Right lung (tissue), 5 donors: ENCODE measurements around the gene TGFBR1. TPM values are rescaled to one million over a fixed set of nuclear protein-coding genes. Genes with fewer than 3 reads are reported as not detected.

Source experiments
- DNase-seq, 2 donors: peaks; one replicate each; pipeline ENCODE4 v3.0.0-alpha.2; 2013
- polyA plus RNA-seq, 5 donors: library from polyadenylated mRNA; unstranded; fragments of 120-200 nt; gene quantifications; one replicate each; pipeline versions ENCODE4 v1.2.1 to v1.2.3, GENCODE V29; 2013; ENCODE audit warnings: inconsistent platforms in 1 of 5, low replicate concordance in 1 of 5; ENCODE audit not compliant: insufficient read length in 5 of 5, insufficient read depth in 1 of 5

TGFBR1 gene
- polyA plus RNA-seq, 5 donors: 26.9 to 46.5 (median 36.8) TPM

- peak; percentile 44 to 60 for DNase-seq
Observed at GRCh38 chr9:99105152-99106043, 485 bp downstream of the TGFBR1 start.

- DNase-seq: no peak
Observed at GRCh38 chr9:99106044-99106375, 1.1 kb downstream of the TGFBR1 start.

- no peak for DNase-seq
Observed at GRCh38 chr9:99107421-99107820, 2.5 kb downstream of the TGFBR1 start.

GRCh38 chr9:99108131-99108530 lies 3.2 kb downstream of the TGFBR1 start:
- no peak for DNase-seq

GRCh38 chr9:99109522-99109921 lies 4.6 kb downstream of the TGFBR1 start:
- no peak for DNase-seq

- no peak for DNase-seq
Observed at GRCh38 chr9:99112750-99113413, 8.0 kb downstream of the TGFBR1 start.

GRCh38 chr9:99113414-99114048 lies 8.6 kb downstream of the TGFBR1 start:
- DNase-seq: no peak

- DNase-seq: no peak
Observed at GRCh38 chr9:99114049-99114440, 9.1 kb downstream of the TGFBR1 start.

- no peak for DNase-seq
Observed at GRCh38 chr9:99114846-99115500, 10.1 kb downstream of the TGFBR1 start.

GRCh38 chr9:99116003-99116411 lies 11.1 kb downstream of the TGFBR1 start:
- no peak for DNase-seq

GRCh38 chr9:99118782-99119466 lies 14.0 kb downstream of the TGFBR1 start:
- DNase-seq: no peak

GRCh38 chr9:99119976-99120655 lies 15.2 kb downstream of the TGFBR1 start:
- no peak for DNase-seq

GRCh38 chr9:99121604-99122003 lies 16.7 kb downstream of the TGFBR1 start:
- no peak for DNase-seq

GRCh38 chr9:99124534-99125255 lies 19.8 kb downstream of the TGFBR1 start:
- no peak for DNase-seq

GRCh38 chr9:99125446-99125845 lies 20.5 kb downstream of the TGFBR1 start:
- DNase-seq: no peak

GRCh38 chr9:99126312-99126711 lies 21.4 kb downstream of the TGFBR1 start:
- DNase-seq: no peak

GRCh38 chr9:99127356-99128132 lies 22.6 kb downstream of the TGFBR1 start:
- no peak for DNase-seq

- DNase-seq: no peak
Observed at GRCh38 chr9:99128133-99128406, 23.2 kb downstream of the TGFBR1 start.

GRCh38 chr9:99129091-99129490 lies 24.2 kb downstream of the TGFBR1 start:
- no peak for DNase-seq

GRCh38 chr9:99130069-99130468 lies 25.2 kb downstream of the TGFBR1 start:
- no peak for DNase-seq
